NB4 (cell line): ENCODE measurements around the gene TANGO6.

Experiments
- DNase-seq: peaks from one replicate; pipeline ENCODE4 v3.0.0; 2010; ENCODE audit warnings: low read depth
- H3K4me3 ChIP-seq: one replicate; pipeline ENCODE4 v1.5.1; 2011; ENCODE audit warnings: mild to moderate bottlenecking, low read depth, low read length, moderate library complexity
- CTCF ChIP-seq: IDR thresholded peaks from one replicate; pipeline ENCODE4 v1.5.1; 2012; ENCODE audit warnings: low read depth, low read length
- MAX ChIP-seq: IDR thresholded peaks from 2 replicates; pipeline ENCODE4 v1.6.1; 2011; ENCODE audit warnings: low read depth, low read length
- MYC ChIP-seq: IDR thresholded peaks from 2 replicates; pipeline ENCODE4 v1.6.1; 2011; ENCODE audit warnings: low read depth, low read length
- POLR2A ChIP-seq: IDR thresholded peaks from 2 replicates; pipeline ENCODE4 v1.6.1; 2011; ENCODE audit warnings: mild to moderate bottlenecking; ENCODE audit not compliant: insufficient read length; ENCODE audit errors: extremely low read depth

TANGO6 gene

DNA sequence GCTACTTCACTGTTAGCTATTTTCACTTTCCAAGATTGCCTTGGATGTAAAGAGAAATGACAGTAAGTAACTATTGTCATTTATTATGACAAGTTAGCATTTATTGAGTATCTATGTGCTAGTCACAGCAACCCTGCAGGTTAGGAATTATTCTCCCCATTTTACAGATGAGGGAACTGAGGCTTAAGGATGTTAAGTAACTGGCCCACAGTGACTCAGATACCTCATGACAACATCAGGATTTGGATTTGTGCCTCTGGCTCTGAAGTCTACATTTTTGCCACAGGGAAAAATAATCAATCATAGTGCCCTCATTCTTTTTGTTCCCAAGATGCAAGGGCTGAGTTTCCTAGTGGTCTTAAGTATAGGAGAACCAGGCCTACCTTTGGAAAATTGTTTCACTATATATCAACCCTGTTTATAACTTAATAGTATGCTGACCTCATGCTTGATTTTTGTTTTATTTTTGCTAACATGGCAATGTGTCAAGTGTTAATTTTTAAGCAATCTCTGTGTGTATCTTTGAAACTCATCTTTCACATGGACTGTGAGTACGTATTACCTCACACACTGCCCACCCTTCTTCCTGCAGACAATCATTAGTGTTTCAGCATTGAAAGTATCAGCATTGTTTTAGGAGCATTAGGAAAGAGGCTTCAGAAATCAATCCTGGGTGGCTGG lies 105.0 kb downstream of the TANGO6 start:
- no peak for DNase-seq
- no peak for TF ChIP-seq CTCF
- TF ChIP-seq MYC = no peak
- no peak for TF ChIP-seq POLR2A
- TF ChIP-seq MAX = no peak
- H3K4me3 ChIP-seq = no peak overlapping the region

- no peak for DNase-seq
- H3K4me3 ChIP-seq = no peak overlapping the region
- no peak for TF ChIP-seq POLR2A
- TF ChIP-seq MYC = no peak
- TF ChIP-seq MAX = no peak
- TF ChIP-seq CTCF = no peak
Observed at GRCh38 chr16:68951991-68952877, 108.9 kb downstream of the TANGO6 start.

GRCh38 chr16:68954911-68955635 lies 111.7 kb downstream of the TANGO6 start:
- TF ChIP-seq POLR2A (no peak), MYC (no peak)
- no peak for DNase-seq
- no peak overlapping the region for H3K4me3 ChIP-seq

- no peak overlapping the region for H3K4me3 ChIP-seq
- TF ChIP-seq MYC (no peak), MAX (no peak), CTCF (no peak), POLR2A (no peak)
- DNase-seq = no peak
Observed at GRCh38 chr16:68960910-68961309, 117.6 kb downstream of the TANGO6 start.

- H3K4me3 ChIP-seq = no peak overlapping the region
- DNase-seq = peak; percentile 73
- TF ChIP-seq MYC (no peak), POLR2A (no peak), MAX (no peak)
Observed at GRCh38 chr16:68961778-68962402, 118.6 kb downstream of the TANGO6 start.

GRCh38 chr16:68969338-68969737 lies 126.0 kb downstream of the TANGO6 start:
- H3K4me3 ChIP-seq = no peak overlapping the region
- no peak for DNase-seq
- TF ChIP-seq POLR2A (no peak), MYC (no peak), MAX (no peak), CTCF (no peak)
